Measurements from ENCODE around the gene PANK4.

The PANK4 gene

DNA sequence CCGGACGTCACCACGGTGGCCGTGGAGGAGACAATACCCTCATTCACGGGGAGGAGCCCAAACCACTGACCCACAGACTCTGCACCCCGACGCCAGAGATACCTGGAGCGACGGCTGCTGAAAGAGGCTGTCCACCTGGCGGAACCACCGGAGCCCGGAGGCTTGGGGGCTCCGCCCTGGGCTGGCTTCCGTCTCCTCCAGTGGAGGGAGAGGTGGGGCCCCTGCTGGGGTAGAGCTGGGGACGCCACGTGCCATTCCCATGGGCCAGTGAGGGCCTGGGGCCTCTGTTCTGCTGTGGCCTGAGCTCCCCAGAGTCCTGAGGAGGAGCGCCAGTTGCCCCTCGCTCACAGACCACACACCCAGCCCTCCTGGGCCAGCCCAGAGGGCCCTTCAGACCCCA lies 36.8 kb upstream of the PANK4 start:
- H3K27ac Mint-ChIP-seq, result peak overlapping the region; percentile 2
- DNase-seq, result no peak
- H3K4me1 Mint-ChIP-seq, result peaks cover 45 to 86% of the 10 kb centered on the region in 2 donors
- H3K9me3 Mint-ChIP-seq, result no peaks in the 10 kb centered on the region
- H3K36me3 Mint-ChIP-seq, result peaks cover 50 to 64% of the 10 kb centered on the region in 2 donors
- no peak for ATAC-seq (replicated peaks)
- H3K4me3 Mint-ChIP-seq, result no peak overlapping the region
- H3K27me3 Mint-ChIP-seq, result no peaks in the 10 kb centered on the region

DNA sequence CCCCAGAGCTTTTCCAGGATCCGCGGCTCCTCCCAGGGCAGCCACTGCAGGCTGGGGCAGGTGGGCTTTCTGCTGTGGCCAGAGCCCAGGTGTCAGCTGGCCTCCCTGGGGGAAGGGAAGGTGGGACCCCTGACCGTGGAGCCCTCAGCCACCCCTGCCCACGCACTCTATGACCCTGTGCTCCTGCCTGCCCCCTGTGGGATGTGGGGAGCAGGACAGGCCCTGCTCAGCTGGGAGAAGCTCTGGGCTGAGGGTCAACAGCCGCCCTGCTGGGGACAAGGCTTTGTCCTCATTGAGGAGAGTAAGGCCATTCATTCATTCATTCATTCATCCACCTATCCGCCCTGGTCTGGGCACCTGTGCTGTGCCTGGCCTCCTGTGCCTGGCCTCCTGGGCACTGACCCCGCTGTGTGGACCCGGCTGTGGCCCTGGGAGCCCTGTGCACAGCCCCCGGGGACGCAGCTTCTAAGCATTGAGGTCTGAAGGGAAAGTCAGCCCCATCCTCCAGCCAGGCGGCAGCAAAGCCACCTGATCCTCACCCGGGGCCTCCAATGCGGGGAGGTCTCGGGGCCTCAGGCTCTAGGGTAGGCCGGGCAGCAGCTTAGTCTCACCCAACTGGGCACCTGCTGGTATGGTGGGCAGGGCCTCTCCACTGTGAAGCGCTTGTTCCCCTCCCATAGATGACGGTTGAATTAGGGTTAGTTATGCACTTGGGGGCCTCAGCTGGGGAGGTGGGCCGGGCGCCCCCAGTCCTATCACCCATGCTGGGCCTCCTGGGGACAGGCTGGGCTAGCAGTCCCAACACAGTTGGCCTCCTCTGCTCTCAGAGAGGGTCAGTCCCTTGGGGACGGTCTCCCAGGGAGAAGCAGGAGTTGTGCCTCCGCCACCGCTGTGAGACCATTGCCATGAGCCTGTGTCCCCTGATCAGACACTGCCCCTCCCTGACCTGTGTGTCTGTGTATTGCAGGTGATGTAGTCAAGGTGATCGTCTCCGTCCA lies 35.8 kb upstream of the PANK4 start:
- H3K27me3 Mint-ChIP-seq, result no peaks in the 10 kb centered on the region
- ATAC-seq (replicated peaks), result peak; percentile 45 to 48
- H3K4me3 Mint-ChIP-seq, result no peak overlapping the region
- peaks cover 46 to 89% of the 10 kb centered on the region in 2 donors for H3K4me1 Mint-ChIP-seq
- no peaks in the 10 kb centered on the region for H3K9me3 Mint-ChIP-seq
- H3K27ac Mint-ChIP-seq, result peak overlapping the region; percentile 90
- peaks cover 54 to 69% of the 10 kb centered on the region in 2 donors for H3K36me3 Mint-ChIP-seq
- DNase-seq, result no peak

DNA sequence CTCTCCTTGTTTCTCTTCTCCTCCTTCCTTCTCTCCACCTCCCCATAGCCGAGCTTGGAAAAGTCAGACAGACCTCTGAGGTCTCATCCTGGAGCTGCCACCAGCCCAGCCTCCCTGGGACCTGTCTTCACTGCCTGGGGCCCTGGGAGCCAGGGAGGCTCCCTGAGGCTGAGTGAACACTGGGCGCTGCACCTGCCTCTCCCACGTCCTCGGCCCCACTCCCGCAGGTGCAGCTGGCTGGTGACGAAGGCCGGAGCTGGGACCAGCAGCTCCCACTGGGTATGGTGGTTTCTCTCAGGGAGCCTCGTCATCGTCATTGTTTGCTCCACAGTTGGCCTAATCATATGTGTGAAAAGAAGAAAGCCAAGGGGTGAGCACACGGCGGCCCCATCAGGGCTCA lies 35.0 kb upstream of the PANK4 start:
- DNase-seq (no peak), ATAC-seq (replicated peaks) (no peak)
- Mint-ChIP-seq H3K9me3 (no peaks in the 10 kb centered on the region), H3K4me1 (peaks cover 44 to 91% of the 10 kb centered on the region in 2 donors), H3K27me3 (no peaks in the 10 kb centered on the region), H3K36me3 (peaks cover 61 to 76% of the 10 kb centered on the region in 2 donors), H3K4me3 (peak overlapping the region; percentile 48 to 60), H3K27ac (peak overlapping the region; percentile 90)

DNA sequence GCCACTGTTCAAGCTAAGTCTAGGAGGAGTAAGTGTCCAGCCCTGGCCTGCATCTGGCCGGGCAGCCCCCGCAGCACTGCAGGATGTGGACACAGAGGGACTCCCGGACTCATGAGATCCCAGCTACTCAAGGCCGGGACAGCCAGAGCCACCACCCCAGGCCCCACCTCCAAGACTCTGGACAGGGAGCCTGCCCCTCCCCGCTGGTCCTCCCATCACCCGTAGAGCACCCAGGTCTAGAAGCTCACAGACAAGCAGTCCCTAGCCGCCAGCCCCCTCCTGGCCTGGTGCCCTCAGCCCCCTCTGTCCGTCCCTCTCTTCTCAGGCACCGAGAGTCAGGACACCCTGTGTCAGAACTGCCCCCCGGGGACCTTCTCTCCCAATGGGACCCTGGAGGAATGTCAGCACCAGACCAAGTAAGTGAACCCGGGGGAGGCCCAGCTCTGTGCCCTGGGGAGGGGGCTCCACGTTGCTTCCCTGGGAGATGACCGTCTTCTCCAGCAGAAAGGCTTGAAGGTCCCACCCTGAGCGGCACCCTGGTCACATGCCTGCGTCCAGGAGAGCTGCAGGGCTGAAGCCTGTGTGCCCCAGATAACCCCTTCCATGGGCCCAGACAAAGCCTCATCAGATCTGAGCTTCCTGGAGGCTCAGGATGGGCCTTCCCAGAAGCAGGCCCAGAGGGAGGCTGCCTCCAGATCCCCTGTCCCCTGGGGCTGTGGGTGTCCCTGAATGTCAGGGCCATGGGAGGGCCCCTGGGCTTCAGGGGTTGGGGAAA lies 34.1 kb upstream of the PANK4 start:
- Mint-ChIP-seq H3K4me1 (peaks cover 45 to 90% of the 10 kb centered on the region in 2 donors), H3K9me3 (no peaks in the 10 kb centered on the region), H3K36me3 (peaks cover 65 to 82% of the 10 kb centered on the region in 2 donors), H3K4me3 (peak overlapping the region; percentile 46 to 60), H3K27ac (peak overlapping the region; percentile 79), H3K27me3 (no peaks in the 10 kb centered on the region)
- ATAC-seq (replicated peaks), result no peak
- no peak for DNase-seq

- DNase-seq (no peak), ATAC-seq (replicated peaks) (no peak)
- Mint-ChIP-seq H3K27me3 (no peaks in the 10 kb centered on the region), H3K36me3 (peaks cover 62 to 75% of the 10 kb centered on the region in 2 donors), H3K27ac (peak overlapping the region; percentile 76), H3K4me3 (peak overlapping the region; percentile 60 to 99), H3K9me3 (no peaks in the 10 kb centered on the region), H3K4me1 (peaks cover 47 to 90% of the 10 kb centered on the region in 2 donors)
These were observed 33.3 kb upstream of the PANK4 start for GRCh38 chr1:2559509-2560298.

- no peaks in the 10 kb centered on the region for H3K9me3 Mint-ChIP-seq
- peaks cover 64 to 73% of the 10 kb centered on the region in 2 donors for H3K36me3 Mint-ChIP-seq
- peak overlapping the region; percentile 98 for H3K27ac Mint-ChIP-seq
- ATAC-seq (replicated peaks) (no peak), DNase-seq (no peak)
- H3K4me3 Mint-ChIP-seq, result peak overlapping the region; percentile 99 to 100
- H3K4me1 Mint-ChIP-seq, result peaks cover 54 to 90% of the 10 kb centered on the region in 2 donors
- no peaks in the 10 kb centered on the region for H3K27me3 Mint-ChIP-seq
These were observed 32.5 kb upstream of the PANK4 start for GRCh38 chr1:2558861-2559260.

DNA sequence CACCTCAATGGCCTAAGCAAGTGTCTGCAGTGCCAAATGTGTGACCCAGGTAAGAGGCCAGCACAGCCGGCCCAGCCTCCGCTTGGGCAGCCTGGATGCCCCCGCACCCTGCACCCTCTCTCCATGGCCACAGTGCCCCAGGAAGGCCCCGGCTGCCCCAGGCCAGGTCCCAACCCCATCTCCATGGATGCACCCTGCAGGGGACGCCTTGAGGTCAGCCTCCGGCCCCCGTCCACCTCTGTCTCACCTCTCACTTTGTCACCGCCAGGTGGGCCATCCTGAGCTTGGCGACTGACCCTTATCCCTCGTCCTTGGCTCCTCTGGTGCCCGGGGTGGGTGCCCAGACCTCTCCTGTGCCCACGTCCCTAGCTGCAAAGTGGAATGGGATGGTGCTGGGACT lies 32.0 kb upstream of the PANK4 start:
- peaks cover 56 to 90% of the 10 kb centered on the region in 2 donors for H3K4me1 Mint-ChIP-seq
- peak overlapping the region; percentile 99 to 100 for H3K4me3 Mint-ChIP-seq
- no peak for ATAC-seq (replicated peaks)
- DNase-seq, result no peak
- peak overlapping the region; percentile 98 for H3K27ac Mint-ChIP-seq
- no peaks in the 10 kb centered on the region for H3K27me3 Mint-ChIP-seq
- peaks cover 65 to 72% of the 10 kb centered on the region in 2 donors for H3K36me3 Mint-ChIP-seq
- H3K9me3 Mint-ChIP-seq, result no peaks in the 10 kb centered on the region

DNA sequence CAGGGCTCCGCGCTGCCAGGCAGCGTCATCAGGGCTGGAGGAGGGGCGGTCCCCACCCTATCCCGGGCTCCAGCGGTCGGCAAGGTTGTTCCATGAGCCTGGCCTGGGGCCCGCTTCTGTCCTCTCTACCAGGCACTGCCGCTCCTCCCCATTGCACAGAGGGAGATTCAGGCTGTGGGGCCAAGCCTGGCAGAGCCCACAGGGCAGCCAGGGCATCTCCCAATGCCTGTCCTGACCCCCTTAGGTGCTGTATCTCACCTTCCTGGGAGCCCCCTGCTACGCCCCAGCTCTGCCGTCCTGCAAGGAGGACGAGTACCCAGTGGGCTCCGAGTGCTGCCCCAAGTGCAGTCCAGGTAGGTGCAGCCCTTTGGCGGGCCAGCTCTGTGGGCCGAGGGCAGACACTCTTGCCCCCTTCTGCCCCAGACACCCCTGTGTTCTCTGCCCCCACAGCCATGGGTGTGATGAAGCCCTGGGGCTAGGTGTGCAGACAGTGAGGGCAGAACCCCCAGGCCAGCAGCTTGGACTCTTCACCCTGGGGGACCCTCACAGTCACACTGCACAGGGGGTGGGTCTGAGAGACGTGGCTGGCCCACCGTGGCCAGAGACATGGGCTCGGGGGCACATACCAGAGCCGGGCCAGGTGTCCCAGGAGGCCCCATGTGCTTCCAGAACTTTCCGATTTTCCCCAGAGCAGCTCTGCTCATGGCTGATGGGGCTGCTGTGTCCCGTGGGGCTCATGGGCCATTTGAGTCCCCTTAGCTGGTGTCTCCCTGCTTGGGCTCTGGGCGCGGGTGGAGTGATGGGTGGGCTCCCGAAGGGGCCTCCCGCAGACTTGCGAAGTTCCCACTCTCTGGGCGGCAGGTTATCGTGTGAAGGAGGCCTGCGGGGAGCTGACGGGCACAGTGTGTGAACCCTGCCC lies 31.3 kb upstream of the PANK4 start:
- Mint-ChIP-seq H3K4me1 (peaks cover 54 to 84% of the 10 kb centered on the region in 2 donors), H3K27me3 (no peaks in the 10 kb centered on the region), H3K4me3 (peak overlapping the region; percentile 99 to 100), H3K27ac (peak overlapping the region; percentile 98), H3K9me3 (no peaks in the 10 kb centered on the region), H3K36me3 (peaks cover 61 to 67% of the 10 kb centered on the region in 2 donors)
- ATAC-seq (replicated peaks) (no peak), DNase-seq (no peak)

- H3K4me1 Mint-ChIP-seq, result peaks cover 53 to 82% of the 10 kb centered on the region in 2 donors
- H3K36me3 Mint-ChIP-seq, result peaks cover 60 to 61% of the 10 kb centered on the region in 2 donors
- peak overlapping the region; percentile 98 for H3K27ac Mint-ChIP-seq
- H3K4me3 Mint-ChIP-seq, result peak overlapping the region; percentile 99 to 100
- ATAC-seq (replicated peaks) (peak; percentile 5 to 17), DNase-seq (no peak)
- no peaks in the 10 kb centered on the region for H3K9me3 Mint-ChIP-seq
- no peaks in the 10 kb centered on the region for H3K27me3 Mint-ChIP-seq
These were observed 30.5 kb upstream of the PANK4 start for GRCh38 chr1:2556678-2557481.

GRCh38 chr1:2556277-2556677 lies 29.9 kb upstream of the PANK4 start, which contains the start of gene TNFRSF14:
Gene TNFRSF14, plus strand, starts transcription at chr1:2556371. Its CDS starts 294 bp downstream, at chr1:2556665.
- H3K9me3 Mint-ChIP-seq, result no peaks in the 10 kb centered on the region
- peak within 1 kb of the TSS; percentile 98 for H3K27ac Mint-ChIP-seq
- peak within 1 kb of the TSS; percentile 99 to 100 for H3K4me3 Mint-ChIP-seq
- ATAC-seq (replicated peaks) (peak; percentile 59 to 61), DNase-seq (no peak)
- H3K27me3 Mint-ChIP-seq, result no peaks in the 10 kb centered on the region
- H3K36me3 Mint-ChIP-seq, result peaks cover 56 to 62% of the 10 kb centered on the region in 2 donors
- peaks cover 53 to 82% of the 10 kb centered on the region in 2 donors for H3K4me1 Mint-ChIP-seq

GRCh38 chr1:2555634-2556276 lies 29.4 kb upstream of the PANK4 start:
- DNase-seq (peak; percentile 96), ATAC-seq (replicated peaks) (peak; percentile 77)
- H3K27me3 Mint-ChIP-seq, result no peaks in the 10 kb centered on the region
- H3K9me3 Mint-ChIP-seq, result no peaks in the 10 kb centered on the region
- H3K4me1 Mint-ChIP-seq, result peaks cover 54 to 82% of the 10 kb centered on the region in 2 donors
- H3K27ac Mint-ChIP-seq, result peak overlapping the region; percentile 98
- peak overlapping the region; percentile 99 to 100 for H3K4me3 Mint-ChIP-seq
- peaks cover 56 to 61% of the 10 kb centered on the region in 2 donors for H3K36me3 Mint-ChIP-seq
